UCSD-AML1 (cell line): ENCODE measurements around the gene FDPS.
A peak's percentile ranks its signal among the peaks of the same experiment; 100 is the strongest.
"Not testable (repeated sequence)": the region's sequence is repeated elsewhere in the genome, so short reads cannot be mapped to it uniquely, and the experiment has no call there.

Experiments
- DNase-seq: peaks from one replicate; lab custom pipeline; 2025; ENCODE audit not compliant: unreplicated experiment; lab: John Stamatoyannopoulos, UW

FDPS gene

GRCh38 chr1:155318082-155318481 is 9.4 kb downstream of the FDPS start:
- DNase-seq = no peak

GRCh38 chr1:155319536-155319935 is 10.9 kb downstream of the FDPS start:
- no peak for DNase-seq

- DNase-seq = no peak
Observed at GRCh38 chr1:155320252-155320651, 11.6 kb downstream of the FDPS start.

- DNase-seq = no peak
Observed at GRCh38 chr1:155320661-155321617, 12.3 kb downstream of the FDPS start, which contains the start of gene RUSC1. Gene RUSC1 (plus strand): TSS chr1:155320894. CDS start chr1:155321774, 880 bp downstream.

GRCh38 chr1:155321639-155322503 is 13.2 kb downstream of the FDPS start:
- DNase-seq = no peak

GRCh38 chr1:155322571-155322952 is 13.9 kb downstream of the FDPS start:
- DNase-seq = no peak

GRCh38 chr1:155322953-155323728 is 14.5 kb downstream of the FDPS start:
- peak; percentile 92 for DNase-seq

GRCh38 chr1:155323729-155324036 is 15.0 kb downstream of the FDPS start:
- DNase-seq = peak; percentile 88

GRCh38 chr1:155324037-155324716 is 15.5 kb downstream of the FDPS start:
- DNase-seq = peak; percentile 95

- peak; percentile 58 for DNase-seq
Observed at GRCh38 chr1:155324717-155325602, 16.3 kb downstream of the FDPS start.

- no peak for DNase-seq
Observed at GRCh38 chr1:155325603-155325893, 16.9 kb downstream of the FDPS start.

GRCh38 chr1:155326020-155326526 is 17.4 kb downstream of the FDPS start:
- no peak for DNase-seq

GRCh38 chr1:155326631-155327037 is 18.0 kb downstream of the FDPS start:
- no peak for DNase-seq

- no peak for DNase-seq
Observed at GRCh38 chr1:155327981-155328380, 19.3 kb downstream of the FDPS start.

- not testable (repeated sequence) for DNase-seq
Observed at GRCh38 chr1:155328856-155329255, 20.2 kb downstream of the FDPS start.

- no peak for DNase-seq
Observed at GRCh38 chr1:155329980-155330598, 21.4 kb downstream of the FDPS start.

- no peak for DNase-seq
Observed at GRCh38 chr1:155334962-155335361, 26.3 kb downstream of the FDPS start.

GRCh38 chr1:155339515-155340097 is 30.9 kb downstream of the FDPS start:
- no peak for DNase-seq

- no peak for DNase-seq
Observed at GRCh38 chr1:155342842-155343241, 34.2 kb downstream of the FDPS start.
